Measurements from ENCODE around the gene ACOXL.

ACOXL gene

DNA sequence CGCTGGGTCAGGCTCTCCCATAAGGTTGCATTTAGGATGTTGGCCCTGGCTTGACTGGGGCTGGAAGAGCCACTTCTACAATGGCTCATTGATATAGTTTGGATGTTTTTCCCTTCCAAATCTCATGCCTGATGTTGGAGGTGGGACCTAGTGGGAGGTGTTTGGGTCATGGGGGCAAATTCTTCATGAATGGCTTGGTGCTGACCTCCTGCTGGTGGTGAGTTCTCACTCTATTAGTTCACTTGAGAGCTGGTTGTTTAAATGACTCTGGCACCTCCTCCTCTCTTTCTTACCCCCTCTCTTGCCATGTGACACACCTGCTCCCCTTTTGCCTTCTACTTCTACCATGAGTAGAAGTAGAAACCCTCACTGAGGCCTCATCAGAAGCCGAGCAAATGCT is 20.5 kb downstream of the ACOXL start:
- no peaks in the 10 kb centered on the region for H3K36me3 ChIP-seq (ENCODE audit: control insufficient read depth in 1 of 2, insufficient read depth in 2 of 2, low read depth in 1 of 2, low read length in 2 of 2)
- H3K23ac ChIP-seq (ENCODE audit: low read length in 2 of 2) = no peak overlapping the region
- 83% methylated on average over 2 of the region's 2 CpGs for WGBS
- no peak overlapping the region for H2BK5ac ChIP-seq (ENCODE audit: low read depth, low read length, poor library complexity, severe bottlenecking)
- no peaks in the 10 kb centered on the region for H3K79me1 ChIP-seq (replicated peaks; ENCODE audit: low read length, poor library complexity, severe bottlenecking)
- no peak overlapping the region for H3K4me3 ChIP-seq (ENCODE audit: insufficient read depth in 1 of 2, low read depth in 1 of 2, low read length in 2 of 2)
- no peak overlapping the region for H2AK5ac ChIP-seq (ENCODE audit: low read length, severe bottlenecking)
- H3K27ac ChIP-seq (ENCODE audit: low read length, poor library complexity, severe bottlenecking) = no peak overlapping the region
- H3K4me1 ChIP-seq (ENCODE audit: control insufficient read depth, insufficient read depth, low read depth, low read length) = no peaks in the 10 kb centered on the region
- no peak overlapping the region for H3K18ac ChIP-seq (ENCODE audit: low read depth in 1 of 2, low read length in 2 of 2)
- no peak overlapping the region for H2BK12ac ChIP-seq (ENCODE audit: low read length in 2 of 2)
- H2BK15ac ChIP-seq (ENCODE audit: low read depth, poor library complexity, severe bottlenecking) = no peak overlapping the region
- peaks cover 26 to 31% of the 10 kb centered on the region in 2 experiments for H3K27me3 ChIP-seq (ENCODE audit: control insufficient read depth in 1 of 2, insufficient read depth in 1 of 2, low read length in 2 of 2)
- no peak overlapping the region for H2BK120ac ChIP-seq (ENCODE audit: low read depth, low read length)
- H4K91ac ChIP-seq (ENCODE audit: low read length) = no peak overlapping the region
- H3K14ac ChIP-seq (ENCODE audit: low read length in 2 of 2) = no peak overlapping the region
- no peak for DNase-seq
- H3K9ac ChIP-seq (ENCODE audit: low read length) = no peak overlapping the region
- H2AFZ ChIP-seq (ENCODE audit: low read depth, low read length) = no peak overlapping the region
- no peak overlapping the region for H4K8ac ChIP-seq (ENCODE audit: low read length)
- no peak overlapping the region for H3K4me2 ChIP-seq (ENCODE audit: low read length, poor library complexity, severe bottlenecking)
- H3K4ac ChIP-seq (ENCODE audit: low read depth in 1 of 2, low read length in 2 of 2) = no peak overlapping the region
- H3K9me3 ChIP-seq (ENCODE audit: control insufficient read depth, low read length) = no peaks in the 10 kb centered on the region

DNA sequence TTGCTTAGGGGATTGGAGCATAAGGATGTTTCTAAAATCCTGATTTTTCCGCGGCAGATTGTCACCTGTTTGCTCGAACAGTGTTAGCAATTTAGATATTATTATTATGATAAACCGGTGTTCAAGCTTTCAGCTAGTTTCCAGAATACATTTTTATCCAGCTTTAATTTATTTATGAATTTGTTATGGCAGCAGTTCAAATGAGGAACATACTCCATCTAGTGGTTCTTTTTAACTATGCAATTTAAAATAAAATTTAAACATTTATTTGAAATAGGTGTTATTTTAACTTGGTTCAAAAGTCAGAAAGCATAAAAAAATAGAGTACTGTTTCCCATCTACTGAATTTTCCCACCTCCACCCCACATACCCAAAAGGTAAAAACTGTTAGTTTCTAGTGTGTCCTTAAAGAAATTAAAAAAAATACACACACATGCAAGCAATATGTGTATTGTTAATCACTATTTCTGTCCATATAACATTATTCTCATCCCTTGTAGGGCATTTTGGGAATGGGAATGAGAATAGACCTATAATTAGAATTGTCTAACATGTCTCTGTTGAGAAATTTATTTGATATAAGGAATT is 23.2 kb downstream of the ACOXL start:
- Histone ChIP-seq H3K14ac (ENCODE audit: low read length in 2 of 2) (no peak overlapping the region), H3K36me3 (ENCODE audit: control insufficient read depth in 1 of 2, insufficient read depth in 2 of 2, low read depth in 1 of 2, low read length in 2 of 2) (no peaks in the 10 kb centered on the region), H2BK120ac (ENCODE audit: low read depth, low read length) (no peak overlapping the region), H2BK12ac (ENCODE audit: low read length in 2 of 2) (no peak overlapping the region), H3K4me2 (ENCODE audit: low read length, poor library complexity, severe bottlenecking) (no peak overlapping the region), H3K9ac (ENCODE audit: low read length) (no peak overlapping the region), H4K8ac (ENCODE audit: low read length) (no peak overlapping the region), H2BK5ac (ENCODE audit: low read depth, low read length, poor library complexity, severe bottlenecking) (no peak overlapping the region), H2AK5ac (ENCODE audit: low read length, severe bottlenecking) (no peak overlapping the region), H3K9me3 (ENCODE audit: control insufficient read depth, low read length) (peaks cover 18% of the 10 kb centered on the region), H3K27ac (ENCODE audit: low read length, poor library complexity, severe bottlenecking) (no peak overlapping the region), H4K91ac (ENCODE audit: low read length) (no peak overlapping the region), H3K18ac (ENCODE audit: low read depth in 1 of 2, low read length in 2 of 2) (no peak overlapping the region), H3K27me3 (ENCODE audit: control insufficient read depth in 1 of 2, insufficient read depth in 1 of 2, low read length in 2 of 2) (peaks cover 5 to 11% of the 10 kb centered on the region in 2 experiments), H3K4me1 (ENCODE audit: control insufficient read depth, insufficient read depth, low read depth, low read length) (no peaks in the 10 kb centered on the region), H2BK15ac (ENCODE audit: low read depth, poor library complexity, severe bottlenecking) (no peak overlapping the region), H3K23ac (ENCODE audit: low read length in 2 of 2) (no peak overlapping the region), H3K79me1 (replicated peaks; ENCODE audit: low read length, poor library complexity, severe bottlenecking) (no peaks in the 10 kb centered on the region), H3K4me3 (ENCODE audit: insufficient read depth in 1 of 2, low read depth in 1 of 2, low read length in 2 of 2) (no peak overlapping the region), H3K4ac (ENCODE audit: low read depth in 1 of 2, low read length in 2 of 2) (no peak overlapping the region), H2AFZ (ENCODE audit: low read depth, low read length) (no peak overlapping the region)
- WGBS = 80% methylated on average over 2 of the region's 4 CpGs
- peak; percentile 18 for DNase-seq

GRCh38 chr2:110759411-110759810 is 27.0 kb downstream of the ACOXL start:
- Histone ChIP-seq H2BK15ac (ENCODE audit: low read depth, poor library complexity, severe bottlenecking) (no peak overlapping the region), H3K4ac (ENCODE audit: low read depth in 1 of 2, low read length in 2 of 2) (no peak overlapping the region), H3K4me3 (ENCODE audit: insufficient read depth in 1 of 2, low read depth in 1 of 2, low read length in 2 of 2) (no peak overlapping the region), H3K27ac (ENCODE audit: low read length, poor library complexity, severe bottlenecking) (no peak overlapping the region), H2AK5ac (ENCODE audit: low read length, severe bottlenecking) (no peak overlapping the region), H3K4me1 (ENCODE audit: control insufficient read depth, insufficient read depth, low read depth, low read length) (no peaks in the 10 kb centered on the region), H3K79me1 (replicated peaks; ENCODE audit: low read length, poor library complexity, severe bottlenecking) (no peaks in the 10 kb centered on the region), H2BK12ac (ENCODE audit: low read length in 2 of 2) (no peak overlapping the region), H3K18ac (ENCODE audit: low read depth in 1 of 2, low read length in 2 of 2) (no peak overlapping the region), H3K23ac (ENCODE audit: low read length in 2 of 2) (no peak overlapping the region), H2AFZ (ENCODE audit: low read depth, low read length) (no peak overlapping the region), H3K9ac (ENCODE audit: low read length) (no peak overlapping the region), H3K4me2 (ENCODE audit: low read length, poor library complexity, severe bottlenecking) (no peak overlapping the region), H2BK5ac (ENCODE audit: low read depth, low read length, poor library complexity, severe bottlenecking) (peak overlapping the region; percentile 8), H2BK120ac (ENCODE audit: low read depth, low read length) (no peak overlapping the region), H3K9me3 (ENCODE audit: control insufficient read depth, low read length) (peaks cover 29% of the 10 kb centered on the region), H3K27me3 (ENCODE audit: control insufficient read depth in 1 of 2, insufficient read depth in 1 of 2, low read length in 2 of 2) (peaks cover 4% of the 10 kb centered on the region in 2 experiments), H4K8ac (ENCODE audit: low read length) (no peak overlapping the region), H3K14ac (ENCODE audit: low read length in 2 of 2) (no peak overlapping the region), H4K91ac (ENCODE audit: low read length) (no peak overlapping the region), H3K36me3 (ENCODE audit: control insufficient read depth in 1 of 2, insufficient read depth in 2 of 2, low read depth in 1 of 2, low read length in 2 of 2) (no peaks in the 10 kb centered on the region)
- WGBS = 92% methylated on average over 2 of the region's 2 CpGs
- DNase-seq = no peak

DNA sequence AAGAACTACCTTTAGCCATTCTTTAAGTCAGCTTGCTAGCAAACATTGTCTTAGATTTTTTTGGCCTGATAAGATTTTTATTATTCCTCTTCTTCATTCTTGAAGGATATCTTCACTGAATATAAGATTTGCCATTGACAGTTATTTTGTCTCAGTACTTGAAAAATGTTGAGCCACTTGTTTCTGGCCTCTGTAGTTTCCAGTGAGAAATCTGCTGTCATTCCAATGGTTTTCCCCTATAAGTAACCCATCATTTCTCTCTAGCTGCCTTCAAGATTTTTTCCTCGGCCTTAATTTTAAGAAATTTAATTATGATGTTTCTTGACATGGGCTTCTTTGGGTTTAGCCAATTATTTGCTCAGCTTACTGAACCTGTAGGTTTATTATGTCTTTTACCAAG is 32.6 kb downstream of the ACOXL start:
- WGBS = no CpG with 5 or more reads among the region's 1 CpG
- H3K27ac ChIP-seq (ENCODE audit: low read length, poor library complexity, severe bottlenecking) = no peak overlapping the region
- H3K14ac ChIP-seq (ENCODE audit: low read length in 2 of 2) = no peak overlapping the region
- no peak overlapping the region for H2AFZ ChIP-seq (ENCODE audit: low read depth, low read length)
- no peak overlapping the region for H3K18ac ChIP-seq (ENCODE audit: low read depth in 1 of 2, low read length in 2 of 2)
- peaks cover 11% of the 10 kb centered on the region for H3K9me3 ChIP-seq (ENCODE audit: control insufficient read depth, low read length)
- H2BK5ac ChIP-seq (ENCODE audit: low read depth, low read length, poor library complexity, severe bottlenecking) = no peak overlapping the region
- no peak overlapping the region for H2AK5ac ChIP-seq (ENCODE audit: low read length, severe bottlenecking)
- H2BK12ac ChIP-seq (ENCODE audit: low read length in 2 of 2) = no peak overlapping the region
- H3K4me2 ChIP-seq (ENCODE audit: low read length, poor library complexity, severe bottlenecking) = no peak overlapping the region
- H3K36me3 ChIP-seq (ENCODE audit: control insufficient read depth in 1 of 2, insufficient read depth in 2 of 2, low read depth in 1 of 2, low read length in 2 of 2) = no peaks in the 10 kb centered on the region
- no peak overlapping the region for H4K91ac ChIP-seq (ENCODE audit: low read length)
- H3K79me1 ChIP-seq (replicated peaks; ENCODE audit: low read length, poor library complexity, severe bottlenecking) = no peaks in the 10 kb centered on the region
- H2BK120ac ChIP-seq (ENCODE audit: low read depth, low read length) = no peak overlapping the region
- no peak overlapping the region for H4K8ac ChIP-seq (ENCODE audit: low read length)
- peaks cover 10 to 29% of the 10 kb centered on the region in 2 experiments for H3K27me3 ChIP-seq (ENCODE audit: control insufficient read depth in 1 of 2, insufficient read depth in 1 of 2, low read length in 2 of 2)
- DNase-seq = no peak
- no peak overlapping the region for H3K23ac ChIP-seq (ENCODE audit: low read length in 2 of 2)
- no peak overlapping the region for H3K9ac ChIP-seq (ENCODE audit: low read length)
- no peaks in the 10 kb centered on the region for H3K4me1 ChIP-seq (ENCODE audit: control insufficient read depth, insufficient read depth, low read depth, low read length)
- no peak overlapping the region for H3K4ac ChIP-seq (ENCODE audit: low read depth in 1 of 2, low read length in 2 of 2)
- no peak overlapping the region for H3K4me3 ChIP-seq (ENCODE audit: insufficient read depth in 1 of 2, low read depth in 1 of 2, low read length in 2 of 2)
- no peak overlapping the region for H2BK15ac ChIP-seq (ENCODE audit: low read depth, poor library complexity, severe bottlenecking)

All from mesenchymal stem cell (in vitro differentiated cells and primary cell).